Lung microvascular endothelial cell (primary cell): ENCODE data around the gene PRRT1. TPM values are rescaled to one million over a fixed set of nuclear protein-coding genes. Genes with fewer than 3 reads are reported as not detected.
"Not testable (repeated sequence)": the region's sequence is repeated elsewhere in the genome, so short reads cannot be mapped to it uniquely, and the experiment has no call there.

Experiments
- DNase-seq, 2 donors: peaks; one replicate each; pipeline versions ENCODE4 v3.0.0 to v3.0.0-alpha.2; 2010; ENCODE audit warnings: low read depth in 2 of 2
- total RNA-seq: library from RNA; depleted of rRNA; stranded (reverse); fragments of >200 nt; gene quantifications from 2 replicates; pipeline ENCODE4 v1.2.1, GENCODE V29; 2014

The PRRT1 gene
- total RNA-seq, 1 donor from 2014 or later = 0.20 TPM

DNA sequence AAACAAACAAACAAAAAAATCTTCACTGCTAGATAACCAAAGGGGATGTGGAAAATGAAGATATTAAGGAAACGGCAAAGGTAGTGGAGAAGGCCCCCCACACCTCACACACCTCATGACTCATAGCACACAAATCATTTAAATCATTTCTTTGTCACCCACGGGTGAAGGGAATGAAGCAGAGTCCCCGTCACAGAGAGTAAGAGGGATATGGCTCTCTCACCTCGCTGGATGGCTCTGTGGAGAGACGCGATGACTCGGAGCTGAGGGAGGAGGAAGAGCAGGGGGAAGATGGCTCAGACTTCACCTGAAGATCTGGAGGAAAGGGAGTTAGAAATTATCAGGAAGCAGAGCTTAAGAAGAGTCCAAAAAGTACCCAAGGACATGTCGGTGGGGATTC, 24.9 kb downstream of the PRRT1 start:
- DNase-seq = no peak

DNA sequence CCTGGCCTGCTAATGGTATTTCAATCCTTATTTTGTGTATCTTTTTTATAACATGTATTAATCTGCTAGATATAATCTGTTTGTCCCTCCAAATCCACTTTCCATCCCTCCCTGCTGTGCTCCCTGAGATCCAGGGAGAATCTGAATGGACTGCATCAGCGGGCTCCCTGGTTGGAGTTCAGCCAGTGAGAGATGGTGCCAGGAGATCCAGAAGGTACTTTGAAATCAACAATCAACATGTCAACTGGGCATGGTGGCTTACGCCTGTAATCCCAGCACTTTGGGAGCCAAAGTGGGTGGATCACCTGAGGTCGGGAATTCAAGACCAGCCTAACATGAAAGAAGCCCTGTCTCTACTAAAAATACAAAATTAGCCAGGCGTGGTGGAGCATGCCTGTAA, 28.1 kb downstream of the PRRT1 start:
- no peak for DNase-seq

DNA sequence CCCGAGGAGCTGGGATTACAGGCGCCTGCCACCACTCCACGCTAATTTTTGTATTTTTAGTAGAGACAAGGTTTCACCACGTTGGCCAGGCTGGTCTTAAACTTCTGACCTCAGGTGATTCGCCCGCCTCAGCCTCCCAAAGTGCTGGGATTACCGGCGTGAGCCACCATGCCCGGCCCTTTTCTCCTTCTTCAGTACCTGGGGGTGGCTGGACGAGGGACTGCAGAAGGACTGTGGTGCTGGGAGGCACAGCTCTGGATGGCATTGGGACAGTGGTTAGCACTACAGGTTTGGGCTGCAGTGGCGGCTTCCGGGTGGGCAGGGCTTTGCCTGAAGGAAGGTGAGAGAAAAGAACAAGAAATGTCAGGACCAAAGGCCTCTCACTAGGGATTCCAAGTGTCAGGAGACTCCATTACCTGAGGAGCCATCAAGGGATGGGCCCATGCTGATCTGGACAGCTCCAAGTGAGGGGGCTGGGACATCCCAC, 31.1 kb downstream of the PRRT1 start:
- no peak for DNase-seq

DNA sequence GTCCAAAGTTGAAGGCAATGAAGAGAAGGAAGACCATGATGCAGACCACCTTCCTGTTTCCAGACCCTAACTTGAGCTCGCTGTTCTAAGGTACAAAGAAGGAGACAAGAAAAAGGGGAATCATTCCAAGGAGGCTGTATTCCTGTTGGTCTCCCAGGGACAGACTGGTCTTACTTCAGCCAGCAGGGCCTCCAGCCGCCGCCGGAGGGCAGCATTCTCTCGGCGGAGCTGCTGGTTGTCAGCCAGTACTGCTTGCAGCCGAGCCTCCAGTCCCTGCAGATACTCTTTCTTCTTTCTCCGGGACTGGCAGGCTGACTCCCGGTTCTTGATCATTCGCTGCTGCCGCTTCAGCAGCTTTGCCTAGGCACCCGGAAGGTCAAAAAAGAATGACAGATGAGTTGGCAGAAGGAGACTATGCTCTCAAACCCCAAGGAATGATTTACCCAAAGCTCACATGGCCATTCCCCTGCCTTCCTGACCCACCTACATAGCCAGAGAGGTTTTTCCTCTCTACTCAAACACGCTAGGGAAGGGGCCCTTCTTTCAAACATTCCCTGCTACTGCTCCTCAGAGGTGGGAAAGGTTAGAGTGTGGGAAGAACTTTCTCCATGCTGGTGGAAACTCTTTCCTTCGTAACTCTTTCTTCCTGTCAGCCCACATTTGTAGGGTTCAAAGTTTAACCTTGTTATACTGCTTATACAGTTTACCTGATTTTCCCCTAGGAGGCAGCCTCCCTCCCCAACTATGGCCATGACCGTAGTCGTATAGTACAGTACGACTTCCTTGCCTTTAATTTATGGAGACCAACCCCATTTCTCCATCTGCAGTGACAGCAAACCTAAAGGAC, 32.7 kb downstream of the PRRT1 start:
- peak; percentile 92 for DNase-seq

DNA sequence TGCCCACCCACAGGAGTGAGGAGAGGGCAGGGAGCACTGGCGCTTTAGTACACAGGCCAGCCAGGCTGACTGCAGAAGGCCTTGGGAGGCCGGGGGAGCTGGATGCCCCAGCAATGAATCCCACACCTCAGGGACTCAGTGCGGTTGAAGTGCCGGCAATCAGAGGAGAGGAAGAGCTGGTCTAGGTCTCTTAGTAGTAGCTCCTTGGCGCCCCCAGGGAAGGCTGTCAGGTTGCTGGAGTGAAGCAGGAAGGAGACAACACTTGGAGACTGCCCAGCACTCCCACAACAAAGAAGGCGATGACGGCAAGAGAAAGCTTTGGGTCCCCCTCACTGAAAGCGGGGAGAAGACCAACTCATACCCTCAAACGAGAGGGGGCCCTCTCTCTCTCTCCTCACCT, 34.3 kb downstream of the PRRT1 start:
- no peak for DNase-seq

DNA sequence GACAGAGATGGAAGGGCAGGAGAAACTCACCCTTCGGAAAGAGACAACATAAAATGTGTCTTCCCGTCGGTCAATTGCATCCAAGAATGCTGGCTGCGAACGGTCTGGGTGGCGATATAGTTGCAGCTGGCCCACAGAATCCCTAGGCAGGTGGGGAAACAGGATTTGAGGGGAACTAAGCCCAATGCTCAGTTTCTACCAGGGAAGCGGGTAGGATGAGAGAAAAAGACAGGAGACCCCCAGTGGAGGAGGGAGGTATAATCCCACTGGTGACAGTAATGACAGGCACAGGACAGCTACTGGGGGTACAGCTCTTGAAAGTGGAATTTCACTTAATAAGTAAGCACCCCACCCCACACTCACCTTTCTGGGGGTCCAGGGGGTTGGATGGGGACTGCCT, 35.1 kb downstream of the PRRT1 start:
- peak; percentile 30 to 65 for DNase-seq

DNA sequence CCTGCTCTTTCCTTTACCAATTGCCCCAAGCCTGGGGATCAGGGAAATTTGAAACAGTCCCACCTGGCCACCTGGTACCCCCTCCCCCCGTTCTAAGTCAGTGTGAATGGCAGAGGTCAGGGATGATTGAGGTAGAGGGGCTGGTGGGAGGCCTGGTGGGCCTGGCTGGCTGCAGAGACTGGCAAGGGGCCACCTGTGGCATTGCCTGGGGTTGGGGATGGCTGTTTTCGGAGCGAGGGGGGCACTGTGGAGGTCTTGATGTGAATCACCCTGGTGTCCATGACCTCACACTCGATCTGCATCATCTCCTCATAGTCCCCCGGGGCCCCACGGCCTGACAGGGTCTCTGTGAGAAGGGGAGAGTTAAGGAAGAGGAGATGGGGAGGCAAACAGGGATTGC, 36.1 kb downstream of the PRRT1 start:
- DNase-seq = no peak

DNA sequence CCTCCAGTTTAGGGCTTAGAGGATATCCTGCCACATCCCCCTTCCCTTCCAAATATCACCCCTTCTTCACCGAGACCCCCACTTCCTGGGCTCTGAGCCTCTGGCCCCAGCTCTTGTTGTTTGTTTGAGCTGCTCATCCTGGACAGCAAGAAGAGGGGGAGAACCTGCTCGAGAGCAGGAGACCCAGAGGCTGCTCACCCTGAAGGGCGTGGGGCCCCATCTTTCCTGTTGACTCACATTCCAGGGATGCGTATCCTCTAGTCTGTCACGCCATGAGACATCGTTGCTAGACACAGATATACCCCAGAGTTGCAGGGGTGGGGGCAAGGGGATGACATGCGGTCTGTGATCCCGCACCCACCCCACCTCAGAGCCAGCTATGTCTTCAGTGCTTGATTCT, 36.9 kb downstream of the PRRT1 start:
- DNase-seq = peak; percentile 65

DNA sequence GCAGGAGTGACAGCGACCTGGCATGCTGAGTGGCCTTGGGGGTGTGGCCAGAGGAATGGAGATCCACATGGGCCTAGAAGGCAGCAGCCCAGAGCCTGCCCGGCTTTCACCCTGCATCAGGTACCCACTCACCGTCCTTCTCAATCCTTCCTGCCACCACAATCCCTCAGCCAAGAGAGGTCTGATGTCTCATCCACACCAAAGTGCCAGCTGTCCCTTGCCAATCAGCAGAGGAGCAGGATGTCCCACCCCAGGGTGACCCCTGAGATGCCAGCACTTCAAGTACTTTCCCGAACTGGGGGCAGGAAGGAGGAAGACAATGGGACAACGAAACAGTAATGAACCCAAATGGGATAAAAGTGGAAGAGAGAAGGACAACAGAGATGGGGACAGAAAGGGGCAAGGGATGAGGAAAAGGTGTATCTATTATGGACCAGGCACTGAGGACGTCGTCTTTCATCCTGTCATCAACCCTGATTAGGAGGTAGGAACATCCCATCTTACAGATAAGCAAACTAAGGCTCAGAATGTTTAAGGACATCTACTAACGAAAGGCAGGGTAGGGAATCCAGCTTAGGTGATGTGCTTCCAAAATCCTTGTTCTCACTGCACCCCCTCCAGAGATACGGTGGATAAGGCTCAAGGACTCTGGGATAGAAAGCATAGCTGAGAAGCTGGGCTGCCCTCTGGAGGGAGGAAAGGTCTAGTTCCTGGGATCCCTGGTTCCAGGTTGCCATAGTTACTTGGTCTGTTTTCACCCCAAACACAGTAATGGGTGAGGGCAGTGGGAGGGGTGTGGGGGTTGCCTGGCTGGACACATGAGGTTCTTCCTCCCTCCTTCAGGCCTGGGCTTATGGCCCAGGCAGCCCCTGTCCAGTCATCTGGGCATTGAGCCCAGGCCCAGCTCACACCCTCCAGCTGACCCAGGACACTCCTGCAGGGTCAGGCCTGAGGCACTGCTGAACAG, 38.1 kb downstream of the PRRT1 start:
- peak; percentile 65 to 90 for DNase-seq

DNA sequence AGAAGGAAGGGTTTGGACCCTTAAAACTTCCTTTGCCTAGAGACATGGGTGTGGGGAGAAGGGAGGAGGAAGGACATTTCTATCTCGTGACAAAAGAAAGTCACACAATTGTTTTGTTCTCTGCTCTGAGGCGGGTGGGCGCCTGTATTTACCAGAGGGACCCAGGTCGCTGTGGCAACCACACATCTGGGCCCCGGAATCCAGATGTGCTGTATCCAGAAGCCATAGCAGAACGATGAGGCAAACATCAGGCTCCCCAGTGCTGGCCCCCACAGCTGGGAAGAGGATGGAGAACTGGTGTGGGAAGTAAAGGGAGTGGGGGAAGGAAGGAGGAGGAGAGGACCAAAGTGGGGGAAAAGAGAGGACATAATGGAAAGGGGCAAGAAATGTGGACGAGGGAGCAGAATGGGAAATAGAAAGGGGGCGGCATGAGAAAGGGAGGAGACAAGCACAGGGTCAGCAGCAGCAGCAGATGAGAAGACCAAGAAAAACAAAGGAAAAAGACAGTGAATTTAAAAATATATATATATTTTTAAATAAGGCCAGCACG, 39.2 kb downstream of the PRRT1 start:
- DNase-seq = no peak

DNA sequence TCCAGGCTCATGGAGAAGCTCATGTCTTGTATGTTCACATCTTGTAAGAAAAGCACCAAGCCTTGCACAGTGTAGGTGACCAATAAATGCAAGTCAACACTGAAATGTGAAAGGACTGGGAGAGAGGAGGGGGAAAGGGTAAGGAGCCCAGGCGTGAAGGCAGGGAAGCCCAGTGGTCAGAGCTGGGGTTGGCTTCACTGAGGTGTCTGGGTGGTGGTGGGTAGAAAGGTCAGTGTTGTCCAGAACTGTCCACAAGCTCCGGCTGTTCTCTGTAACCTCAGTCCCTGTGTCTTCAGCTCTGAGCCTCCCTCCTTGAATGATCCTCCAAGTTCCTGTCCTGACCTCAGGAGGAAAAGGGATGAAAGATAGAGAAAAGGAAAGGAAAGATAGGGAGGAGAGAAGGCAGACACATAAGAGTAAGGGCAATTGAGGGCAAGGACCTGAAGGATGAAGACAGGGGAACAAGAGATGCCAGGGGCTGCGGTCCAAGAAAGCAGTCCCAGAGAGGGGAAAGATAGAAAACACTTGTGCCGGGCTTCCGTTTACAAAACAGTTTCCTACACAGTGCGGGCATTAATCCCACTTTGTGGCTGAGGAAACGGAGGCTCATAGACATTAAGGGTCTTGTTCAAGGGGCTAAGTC, 40.2 kb downstream of the PRRT1 start:
- DNase-seq = no peak

DNA sequence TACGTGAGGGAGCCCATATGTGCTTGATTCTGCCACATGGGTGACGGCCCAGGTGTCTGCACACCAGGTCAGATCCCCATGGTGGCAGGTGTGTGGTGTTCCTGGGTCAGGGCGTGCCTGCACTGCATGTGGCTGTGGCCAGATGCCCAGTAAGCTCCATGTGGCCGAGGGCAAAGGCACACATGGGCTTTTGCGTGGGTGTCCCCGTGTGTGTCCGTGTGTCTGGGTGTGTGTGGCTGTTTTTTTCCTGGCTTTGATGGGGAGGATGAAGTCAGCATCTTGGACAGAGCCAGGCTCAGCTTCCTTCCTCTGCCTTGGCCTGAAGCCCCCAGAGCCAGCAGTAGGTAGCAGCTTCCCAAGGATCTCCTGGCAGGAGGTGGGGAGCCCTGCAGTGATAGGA, 41.1 kb downstream of the PRRT1 start:
- no peak for DNase-seq

DNA sequence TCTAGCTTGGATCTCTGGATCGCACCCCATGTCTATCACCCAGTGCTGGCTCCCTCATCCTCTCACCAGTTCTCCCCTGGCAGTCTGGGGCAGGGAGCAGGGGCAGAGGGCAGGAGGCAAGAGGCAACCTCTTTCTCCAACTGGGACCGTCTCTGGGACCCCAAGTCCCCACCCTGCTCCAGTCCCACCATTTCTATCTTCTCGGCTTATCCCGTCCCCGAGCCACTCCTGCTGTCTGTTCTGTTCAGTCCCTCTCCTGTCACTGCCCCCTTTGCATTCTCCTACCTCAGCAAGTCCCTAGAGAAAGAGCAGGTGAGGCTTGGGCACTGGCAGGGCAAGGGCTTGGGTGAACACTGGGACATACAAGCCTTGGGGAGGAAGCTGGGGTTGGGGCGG, 42.0 kb downstream of the PRRT1 start:
- no peak for DNase-seq

DNA sequence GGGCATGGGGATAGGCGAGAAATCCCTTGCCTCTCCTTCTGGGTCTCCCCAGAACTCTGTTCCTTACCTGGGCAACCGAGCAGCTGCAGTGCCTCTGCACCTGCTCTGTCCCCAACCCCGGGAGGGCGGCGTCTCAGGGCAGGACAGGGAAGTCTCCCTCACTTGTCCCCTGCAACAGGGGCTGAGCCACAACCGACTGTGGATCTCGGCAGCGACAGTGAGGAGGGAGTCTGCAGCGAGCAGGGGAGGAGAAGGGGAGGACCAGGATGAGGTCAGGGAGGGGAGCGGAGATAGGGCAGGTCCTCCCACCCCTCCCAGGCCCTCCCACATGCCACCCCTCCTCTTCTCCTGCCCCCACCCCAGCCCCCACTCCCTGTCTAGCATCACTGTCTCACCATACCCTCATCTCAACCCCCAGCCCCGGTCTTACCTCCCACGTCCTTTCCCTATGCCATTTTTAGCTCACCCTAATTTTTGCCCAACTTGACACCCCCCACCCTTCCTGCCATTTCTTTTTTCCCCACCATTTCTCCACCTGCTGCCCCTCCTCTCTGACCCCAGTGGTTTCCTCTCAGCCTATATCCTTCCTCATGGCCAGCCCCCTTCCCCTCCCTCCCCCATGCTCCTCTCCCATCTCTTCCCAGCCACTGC, 42.5 kb downstream of the PRRT1 start, which contains the start of gene TNXB:
TSS of gene TNXB (minus strand) at position 225 of the 651 bp plus-strand sequence. CDS start 11,140 bp downstream, outside the sequence.
- DNase-seq = no peak

DNA sequence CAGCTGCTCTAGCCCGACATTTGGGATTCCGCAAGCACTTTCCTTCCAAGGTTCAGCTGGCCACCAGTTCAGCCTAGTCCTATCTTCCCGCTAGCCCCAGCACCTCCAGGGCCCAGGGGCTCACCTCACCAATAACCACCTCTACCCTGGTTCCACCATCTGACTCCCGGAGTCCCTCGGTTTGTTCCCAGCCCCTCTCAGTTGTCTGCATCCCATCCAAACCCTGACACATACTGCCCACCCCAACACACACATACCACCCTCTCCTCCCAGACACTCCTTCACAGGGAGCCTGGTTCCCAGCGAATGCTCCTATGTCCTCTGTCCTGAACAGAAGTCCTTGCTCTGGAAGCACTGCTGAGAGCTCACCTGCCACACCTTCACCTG, 43.0 kb downstream of the PRRT1 start:
- no peak for DNase-seq

DNA sequence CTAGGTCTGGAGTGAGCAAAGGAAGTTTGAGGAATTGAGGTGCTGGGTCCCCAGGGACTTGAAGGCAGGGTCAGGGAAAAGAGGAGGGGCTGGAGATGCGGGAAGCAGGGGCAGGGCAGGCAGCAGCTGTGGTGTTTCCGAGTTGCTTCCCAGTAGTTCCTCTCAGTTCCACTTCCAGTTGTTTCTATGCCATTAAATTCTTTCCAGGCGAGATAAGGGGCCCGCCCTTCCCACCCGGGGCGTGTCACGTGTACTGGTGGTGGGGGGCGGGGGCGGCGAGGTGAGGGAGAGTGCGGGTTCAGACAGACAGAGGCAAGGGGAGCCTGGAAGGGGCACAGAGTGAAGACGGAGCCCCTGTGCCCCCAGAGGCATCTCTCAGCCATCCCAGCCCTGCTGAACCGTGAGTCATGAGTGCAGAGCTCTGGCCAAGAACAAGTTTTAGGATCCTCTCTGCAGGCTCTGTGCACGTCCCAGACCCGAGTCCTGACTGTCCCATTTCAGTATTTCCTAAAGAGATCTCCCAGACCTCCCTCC, 43.6 kb downstream of the PRRT1 start:
- peak in 1 of 2 donors; percentile 67 for DNase-seq

DNA sequence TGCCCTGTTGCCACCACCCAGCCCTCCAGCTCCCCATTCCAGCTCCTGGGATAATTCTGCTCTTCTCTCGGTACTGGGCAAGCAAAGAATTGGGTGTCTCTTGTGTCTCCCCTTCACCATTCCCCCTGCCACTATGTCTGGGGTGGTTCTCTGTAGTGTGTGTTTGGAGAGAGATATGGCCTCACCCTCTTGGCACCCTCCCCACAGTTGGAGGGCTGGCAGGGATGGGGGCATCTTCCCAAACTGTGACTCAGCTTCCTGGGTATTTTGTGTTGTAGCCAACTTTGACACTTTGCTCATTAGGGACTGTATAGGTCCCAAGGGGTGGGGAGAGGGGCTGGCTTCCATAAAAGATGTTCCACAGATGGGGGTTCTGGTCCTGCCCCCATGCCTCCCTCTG, 44.3 kb downstream of the PRRT1 start:
- no peak for DNase-seq

DNA sequence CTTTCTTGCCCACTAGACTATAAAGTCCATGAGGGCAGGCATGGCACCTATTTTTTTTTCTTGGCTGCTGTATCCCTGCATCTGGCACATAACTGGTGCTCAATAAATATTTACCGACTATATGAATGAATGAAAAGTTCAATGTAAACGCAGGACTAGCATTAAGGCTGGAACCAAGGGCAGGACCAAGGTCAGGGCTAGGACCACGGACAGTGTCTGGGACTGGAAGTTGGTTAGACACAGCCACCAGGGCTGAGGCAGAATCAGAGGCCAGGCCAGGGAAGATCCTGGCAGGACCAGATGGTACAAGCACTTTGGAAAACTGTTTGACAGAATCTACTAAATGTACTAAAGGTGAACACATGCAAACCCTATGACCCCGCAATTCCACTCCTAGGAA, 46.3 kb downstream of the PRRT1 start:
- DNase-seq = peak; percentile 29 to 46

DNA sequence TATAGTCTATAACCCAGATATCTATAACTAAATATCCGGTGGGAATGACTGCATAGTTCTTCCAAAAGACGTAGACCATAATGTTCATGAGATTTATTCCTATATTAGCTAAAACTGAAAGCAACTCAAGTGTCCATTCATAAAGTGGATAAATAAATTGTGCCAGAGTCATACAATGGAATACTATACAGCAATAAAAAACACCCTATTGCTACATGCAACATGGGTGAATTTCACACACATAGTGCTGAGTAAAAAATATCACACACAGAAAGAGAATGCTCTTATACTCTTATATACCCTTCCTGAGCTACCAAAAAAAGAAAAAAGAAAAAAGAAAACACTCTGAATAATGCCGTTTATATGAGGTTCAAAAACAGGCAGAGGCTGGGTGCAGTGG, 49.5 kb downstream of the PRRT1 start:
- DNase-seq = no peak

DNA sequence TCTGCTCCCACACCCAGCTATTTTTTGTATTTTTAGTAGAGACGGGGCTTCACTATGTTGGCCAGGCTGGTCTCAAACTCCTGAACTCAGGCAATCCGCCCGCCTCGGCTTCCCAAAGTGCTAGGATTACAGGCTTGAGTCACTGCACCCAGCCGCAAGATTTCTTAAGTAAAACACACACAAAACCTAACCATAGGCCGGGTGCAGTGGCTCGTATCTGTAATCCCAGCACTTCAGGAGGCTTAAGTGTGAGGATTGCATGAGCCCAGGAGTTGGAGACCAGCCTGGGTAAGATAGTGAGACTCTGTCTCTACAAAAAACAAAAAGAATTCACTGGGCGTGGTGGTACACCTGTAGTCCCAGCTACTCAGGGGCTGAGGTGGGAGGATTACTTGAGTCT, 51.5 kb downstream of the PRRT1 start:
- not testable (repeated sequence) for DNase-seq
